RWPE1 (cell line): Measurements from ENCODE around the gene C19orf47.

Experiments
- CTCF ChIA-PET: fragments of 350-600 bp; sonication (Branson Sonifier 250); formaldehyde crosslinking; extraction: SDS; loops from one replicate; lab custom pipeline; 2021; lab: Yijun Ruan, JAX
- POLR2A ChIA-PET: fragments of 400-600 bp; formaldehyde crosslinking; extraction: SDS; loops from one replicate; lab custom pipeline; 2020; ENCODE audit warnings: antibody characterized with exemption; ENCODE audit not compliant: low non-redundant PET; lab: Yijun Ruan, JAX
- DNase-seq: peaks from one replicate; pipeline ENCODE4 v3.0.0; 2012; ENCODE audit warnings: low spot score
- H3K27ac ChIP-seq: fragments of 450-650 bp; 2 replicates; pipeline ENCODE4 v1.5.1; 2017
- TF ChIP-seq, protein P1 (sequence below): fragments of 450-650 bp; conservative IDR thresholded peaks from 2 replicates; pipeline ENCODE4 v1.5.1; 2017; ENCODE audit warnings: low read depth, mild to moderate bottlenecking

Gene C19orf47

GRCh38 chr19:40363069-40363468 lies 14.9 kb upstream of the C19orf47 start:
- TF ChIP-seq, protein P1, sequence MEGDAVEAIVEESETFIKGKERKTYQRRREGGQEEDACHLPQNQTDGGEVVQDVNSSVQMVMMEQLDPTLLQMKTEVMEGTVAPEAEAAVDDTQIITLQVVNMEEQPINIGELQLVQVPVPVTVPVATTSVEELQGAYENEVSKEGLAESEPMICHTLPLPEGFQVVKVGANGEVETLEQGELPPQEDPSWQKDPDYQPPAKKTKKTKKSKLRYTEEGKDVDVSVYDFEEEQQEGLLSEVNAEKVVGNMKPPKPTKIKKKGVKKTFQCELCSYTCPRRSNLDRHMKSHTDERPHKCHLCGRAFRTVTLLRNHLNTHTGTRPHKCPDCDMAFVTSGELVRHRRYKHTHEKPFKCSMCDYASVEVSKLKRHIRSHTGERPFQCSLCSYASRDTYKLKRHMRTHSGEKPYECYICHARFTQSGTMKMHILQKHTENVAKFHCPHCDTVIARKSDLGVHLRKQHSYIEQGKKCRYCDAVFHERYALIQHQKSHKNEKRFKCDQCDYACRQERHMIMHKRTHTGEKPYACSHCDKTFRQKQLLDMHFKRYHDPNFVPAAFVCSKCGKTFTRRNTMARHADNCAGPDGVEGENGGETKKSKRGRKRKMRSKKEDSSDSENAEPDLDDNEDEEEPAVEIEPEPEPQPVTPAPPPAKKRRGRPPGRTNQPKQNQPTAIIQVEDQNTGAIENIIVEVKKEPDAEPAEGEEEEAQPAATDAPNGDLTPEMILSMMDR: no peak
- no peak overlapping the region for H3K27ac ChIP-seq
- no peak for DNase-seq
- POLR2A ChIA-PET: no interaction called here
- CTCF ChIA-PET: no interaction called here

- TF ChIP-seq, protein P1: no peak
- no peak for DNase-seq
- POLR2A ChIA-PET: no interaction called here
- H3K27ac ChIP-seq: no peak overlapping the region
- CTCF ChIA-PET: no interaction called here
Observed at GRCh38 chr19:40362160-40362559, 14.0 kb upstream of the C19orf47 start.

GRCh38 chr19:40360708-40361241 lies 12.6 kb upstream of the C19orf47 start:
- TF ChIP-seq, protein P1: no peak
- no peak for DNase-seq
- ChIA-PET CTCF (interaction anchor here (0.7 kb wide), 2 partner anchors 234 to 236 kb away, joined by 3 to 4 read pairs; no protein-coding TSS in a partner anchor), POLR2A (no interaction called here)
- peak overlapping the region; percentile 24 for H3K27ac ChIP-seq

DNA sequence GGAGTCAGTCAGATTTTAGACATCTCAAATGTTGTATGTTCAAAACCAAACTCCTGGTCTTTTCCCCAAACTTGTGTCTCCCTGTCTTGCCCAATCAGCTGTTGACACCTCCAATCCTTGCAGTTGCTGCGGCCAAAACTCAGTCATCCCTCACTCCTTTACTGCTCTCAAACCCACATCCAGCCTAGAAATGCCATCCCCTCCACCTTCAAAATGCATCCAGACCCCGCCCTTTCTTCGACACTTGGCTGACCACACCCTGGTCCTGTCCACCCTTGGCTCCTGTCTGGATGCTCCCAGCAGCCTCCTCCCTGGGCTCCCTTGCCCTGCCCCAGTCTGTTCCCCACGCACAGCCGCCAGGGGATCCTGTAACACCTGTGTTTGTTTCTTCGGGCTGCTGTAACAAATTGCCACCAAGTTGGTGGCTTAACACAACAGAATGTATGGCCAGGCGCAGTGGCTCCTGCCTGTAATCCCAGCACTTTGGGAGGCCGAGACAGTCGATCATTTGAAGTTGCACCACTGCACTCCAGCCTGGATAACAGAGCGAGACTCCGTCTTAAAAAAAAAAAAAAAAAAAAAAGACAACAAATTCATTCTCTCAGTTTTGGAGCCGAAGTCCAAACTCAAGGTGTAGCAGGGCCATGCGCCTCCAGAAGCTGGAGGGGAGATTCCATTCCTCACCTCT lies 12.0 kb upstream of the C19orf47 start:
- DNase-seq: no peak
- TF ChIP-seq, protein P1: no peak
- ChIA-PET POLR2A (no interaction called here), CTCF (interaction anchor here (0.7 kb wide), 1 partner anchor 235 kb away, joined by 4 read pairs; no protein-coding TSS in a partner anchor)
- peak overlapping the region; percentile 24; the same call in 1 of the 2 replicates for H3K27ac ChIP-seq

GRCh38 chr19:40358773-40359172 lies 10.6 kb upstream of the C19orf47 start:
- CTCF ChIA-PET: no interaction called here
- TF ChIP-seq, protein P1: no peak
- POLR2A ChIA-PET: no interaction called here
- H3K27ac ChIP-seq: peak overlapping the region; percentile 11
- DNase-seq: no peak

DNA sequence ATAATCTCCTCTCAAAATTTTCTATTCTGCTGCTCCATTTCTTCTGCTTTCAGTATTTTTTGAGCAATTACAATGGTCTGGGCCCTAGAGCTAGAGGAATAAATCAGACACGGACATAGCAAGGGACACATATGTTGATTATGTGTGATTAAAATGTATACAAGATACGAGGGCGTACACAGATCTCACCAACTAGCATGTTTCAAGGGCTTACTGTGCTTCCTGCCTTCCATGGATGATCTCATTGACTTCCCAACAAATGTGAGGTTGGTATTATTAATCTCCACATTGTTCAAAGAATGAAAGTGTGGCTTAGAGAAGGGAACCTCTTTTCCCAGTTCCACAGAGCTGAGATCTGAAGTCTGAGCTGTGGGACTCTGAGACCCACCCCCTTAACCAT lies 9.4 kb upstream of the C19orf47 start:
- no peak for DNase-seq
- ChIA-PET POLR2A (no interaction called here), CTCF (no interaction called here)
- no peak overlapping the region; the same call in 1 of the 2 replicates for H3K27ac ChIP-seq
- TF ChIP-seq, protein P1: no peak
